H1 (cell line): Measurements from ENCODE around the gene CMTM3. TPM values are rescaled to one million over a fixed set of nuclear protein-coding genes. Genes with fewer than 3 reads are reported as not detected.

ENCODE experiments used
- CTCF ChIA-PET: fragments of 300-600 bp; sonication (Branson Sonifier 250); formaldehyde crosslinking; loops from one replicate; lab custom pipeline; 2021; ENCODE audit not compliant: partially characterized antibody; lab: Charles Lee
- POLR2A ChIA-PET: fragments of 300-600 bp; sonication (Branson Sonifier 250); formaldehyde crosslinking; loops from one replicate; lab custom pipeline; 2021; ENCODE audit warnings: inconsistent platforms; ENCODE audit not compliant: partially characterized antibody; lab: Charles Lee
- DNase-seq, 2 experiments: peaks; one replicate each; pipeline versions ENCODE4 v3.0.0 to v3.0.0-alpha.2; 2010 to 2022; ENCODE audit warnings: low spot score in 2 of 2, low read depth in 1 of 2, mixed read lengths in 1 of 2
- FAIRE-seq: peaks from 2 replicates; lab custom pipeline; 2011; peaks lifted over from hg19 to GRCh38; lab: Jason Lieb, UNC
- H2AFZ ChIP-seq: 2 replicates; pipeline ENCODE4 v1.8.1; 2012; ENCODE audit warnings: low read length, inconsistent platforms
- H2AK5ac ChIP-seq: 2 replicates; pipeline ENCODE4 v1.6.1; 2013; ENCODE audit warnings: low read depth, low read length
- H2BK120ac ChIP-seq: replicated peaks from 2 replicates; pipeline ENCODE3; 2013; ENCODE audit warnings: low read depth, low read length, inconsistent platforms
- H2BK12ac ChIP-seq: 2 replicates; pipeline ENCODE4 v1.6.1; 2013; ENCODE audit warnings: low read depth, low read length
- H2BK15ac ChIP-seq: 2 replicates; pipeline ENCODE4 v1.6.1; 2013; ENCODE audit warnings: low read length
- H2BK20ac ChIP-seq: 2 replicates; pipeline ENCODE4 v1.6.1; 2013; ENCODE audit warnings: low read length
- H2BK5ac ChIP-seq: 2 replicates; pipeline ENCODE4 v1.6.1; 2013; ENCODE audit warnings: low read depth, low read length
- H3K14ac ChIP-seq: 2 replicates; pipeline ENCODE4 v1.6.1; 2013; ENCODE audit warnings: inconsistent platforms; ENCODE audit not compliant: insufficient read length
- H3K18ac ChIP-seq: 2 replicates; pipeline ENCODE4 v1.6.1; 2013; ENCODE audit warnings: low read length; ENCODE audit errors: extremely low read depth
- H3K23ac ChIP-seq: 2 replicates; pipeline ENCODE4 v1.6.1; 2013; ENCODE audit warnings: inconsistent platforms; ENCODE audit not compliant: insufficient read length
- H3K23me2 ChIP-seq: 2 replicates; pipeline ENCODE4 v1.6.1; 2013; ENCODE audit warnings: low read depth, low read length
- H3K27ac ChIP-seq: 2 replicates; pipeline ENCODE4 v1.6.1; 2011; ENCODE audit warnings: low read depth, low read length, inconsistent platforms
- H3K27me3 ChIP-seq, 4 experiments: replicated peaks in 1 of 4; 1 replicate in 1 of 4; 2 replicates in 3 of 4; pipeline versions ENCODE4 v1.6.1 to v1.8.1; 2011 to 2013; ENCODE audit warnings: low read length in 3 of 4, mild to moderate bottlenecking in 3 of 4, inconsistent platforms in 2 of 4, mixed read lengths in 2 of 4, moderate library complexity in 1 of 4; ENCODE audit not compliant: control insufficient read depth in 3 of 4, insufficient read depth in 3 of 4; ENCODE audit errors: extremely low read depth in 1 of 4
- H3K36me3 ChIP-seq, 4 experiments: 2 replicates each; pipeline versions ENCODE4 v1.6.1 to v1.8.1; 2011 to 2013; ENCODE audit warnings: mild to moderate bottlenecking in 4 of 4, low read length in 3 of 4, moderate library complexity in 2 of 4, control low read depth in 1 of 4, inconsistent platforms in 1 of 4; ENCODE audit not compliant: insufficient read depth in 4 of 4, control insufficient read depth in 2 of 4
- H3K4ac ChIP-seq: replicated peaks from 2 replicates; pipeline ENCODE3; 2013; ENCODE audit warnings: low read length, low read depth, mixed read lengths, inconsistent platforms; ENCODE audit not compliant: insufficient read length
- H3K4me1 ChIP-seq, 4 experiments: replicated peaks in 1 of 4; 1 replicate in 1 of 4; 2 replicates in 3 of 4; pipeline versions ENCODE4 v1.6.1 to v1.8.1; 2011 to 2013; ENCODE audit warnings: low read length in 3 of 4, inconsistent platforms in 2 of 4, mixed read lengths in 1 of 4; ENCODE audit not compliant: insufficient read depth in 4 of 4, control insufficient read depth in 3 of 4
- H3K4me2 ChIP-seq, 2 experiments: 2 replicates each; pipeline versions ENCODE4 v1.6.1 to v1.8.1; 2011 to 2013; ENCODE audit warnings: low read depth in 2 of 2, low read length in 2 of 2, control low read depth in 1 of 2, inconsistent platforms in 1 of 2, mild to moderate bottlenecking in 1 of 2; ENCODE audit not compliant: insufficient read depth in 1 of 2
- H3K4me3 ChIP-seq, 4 experiments: fragments of 200-600, 300-600 bp in 1 of 4; sonication (generic), shearing (Covaris generic), sonication (Bioruptor Twin) in 1 of 4; 2 replicates each; pipeline versions ENCODE4 v1.5.1 to v1.8.1; 2011 to 2016; ENCODE audit warnings: low read length in 4 of 4, low read depth in 3 of 4, control low read depth in 2 of 4, inconsistent platforms in 2 of 4, mild to moderate bottlenecking in 2 of 4, mixed read lengths in 1 of 4, moderate library complexity in 1 of 4; ENCODE audit not compliant: insufficient read depth in 2 of 4; ENCODE audit errors: extremely low read depth in 1 of 4
- H3K56ac ChIP-seq: replicated peaks from 2 replicates; pipeline ENCODE3; 2013; ENCODE audit warnings: low read depth, mild to moderate bottlenecking, mixed read lengths, low read length, inconsistent platforms; ENCODE audit not compliant: insufficient read length
- H3K79me1 ChIP-seq: 2 replicates; pipeline ENCODE4 v1.6.1; 2013; ENCODE audit warnings: low read depth, low read length, control low read depth
- H3K79me2 ChIP-seq, 2 experiments: 2 replicates each; pipeline versions ENCODE4 v1.6.1 to v1.8.1; 2012 to 2013; ENCODE audit warnings: low read length in 2 of 2, mild to moderate bottlenecking in 2 of 2, inconsistent platforms in 1 of 2; ENCODE audit not compliant: insufficient read depth in 2 of 2, control insufficient read depth in 1 of 2
- H3K9ac ChIP-seq, 4 experiments: replicated peaks in 1 of 4; 1 replicate in 1 of 4; 2 replicates in 3 of 4; pipeline versions ENCODE4 v1.6.1 to v1.8.1; 2011 to 2013; ENCODE audit warnings: low read depth in 3 of 4, low read length in 3 of 4, control low read depth in 2 of 4, mild to moderate bottlenecking in 2 of 4, moderate library complexity in 2 of 4, inconsistent platforms in 1 of 4; ENCODE audit errors: extremely low read depth in 1 of 4
- H3K9me3 ChIP-seq, 2 experiments: 2 replicates each; pipeline versions ENCODE4 v1.6.1 to v1.8.1; 2012 to 2013; ENCODE audit warnings: mild to moderate bottlenecking in 2 of 2, moderate library complexity in 2 of 2, control low read depth in 1 of 2, inconsistent platforms in 1 of 2, low read depth in 1 of 2, low read length in 1 of 2, mixed read lengths in 1 of 2; ENCODE audit not compliant: insufficient read depth in 2 of 2
- H4K20me1 ChIP-seq, 2 experiments: replicated peaks in 1 of 2; 2 replicates each; pipeline versions ENCODE3 to v1.8.1; 2011 to 2013; ENCODE audit warnings: inconsistent platforms in 2 of 2, low read length in 2 of 2, mild to moderate bottlenecking in 1 of 2; ENCODE audit not compliant: insufficient read depth in 2 of 2, control insufficient read depth in 1 of 2
- H4K5ac ChIP-seq: 2 replicates; pipeline ENCODE4 v1.6.1; 2013; ENCODE audit warnings: low read length, low read depth, mixed read lengths, inconsistent platforms; ENCODE audit not compliant: insufficient read length
- H4K8ac ChIP-seq: 2 replicates; pipeline ENCODE4 v1.8.0; 2013; ENCODE audit warnings: mild to moderate bottlenecking, moderate library complexity, low read length, inconsistent platforms; ENCODE audit not compliant: insufficient read depth; ENCODE audit errors: extremely low read depth
- H4K91ac ChIP-seq: replicated peaks from 2 replicates; pipeline ENCODE3; 2013; ENCODE audit warnings: low read length, mixed read lengths, inconsistent platforms; ENCODE audit not compliant: insufficient read length
- BACH1 ChIP-seq: IDR thresholded peaks from 2 replicates; pipeline ENCODE4 v1.6.1; 2012; ENCODE audit warnings: low read length, improper control_type of control experiment
- BRCA1 ChIP-seq: IDR thresholded peaks from 2 replicates; pipeline ENCODE4 v1.6.1; 2012; ENCODE audit warnings: low read depth, low read length, improper control_type of control experiment
- CHD1 ChIP-seq: IDR thresholded peaks from 2 replicates; pipeline ENCODE4 v1.6.1; 2012; ENCODE audit warnings: low read depth, low read length, improper control_type of control experiment
- GABPA ChIP-seq: IDR thresholded peaks from 2 replicates; pipeline ENCODE4 v1.6.1; 2011; ENCODE audit warnings: mild to moderate bottlenecking, low read length, moderate library complexity, borderline replicate concordance; ENCODE audit not compliant: insufficient read depth
- JUND ChIP-seq: IDR thresholded peaks from 2 replicates; pipeline ENCODE4 v1.6.1; 2011; ENCODE audit warnings: mild to moderate bottlenecking, improper control_type of control experiment, low read length
- POLR2A ChIP-seq, 2 experiments: IDR thresholded peaks; 1 replicate in 1 of 2; 2 replicates in 1 of 2; pipeline ENCODE4 v1.6.1; 2011; ENCODE audit warnings: low read depth in 2 of 2, low read length in 2 of 2, mild to moderate bottlenecking in 2 of 2; ENCODE audit errors: control extremely low read depth in 1 of 2
- SIN3A ChIP-seq, 2 experiments: IDR thresholded peaks in 1 of 2; conservative IDR thresholded peaks in 1 of 2; 2 replicates each; pipeline ENCODE4 v1.6.1; 2011 to 2012; ENCODE audit warnings: low read length in 2 of 2, improper control_type of control experiment in 1 of 2, low read depth in 1 of 2, mild to moderate bottlenecking in 1 of 2
- SP2 ChIP-seq: IDR thresholded peaks from 2 replicates; pipeline ENCODE4 v1.6.1; 2012; ENCODE audit warnings: mild to moderate bottlenecking, low read length, inconsistent platforms
- TEAD4 ChIP-seq: IDR thresholded peaks from 2 replicates; pipeline ENCODE4 v1.6.1; 2012; ENCODE audit warnings: low read depth, low read length, inconsistent platforms, mixed read lengths
- YY1 ChIP-seq: IDR thresholded peaks from 2 replicates; pipeline ENCODE4 v1.6.1; 2011; ENCODE audit warnings: low read depth, mild to moderate bottlenecking, low read length
- WGBS, 2 experiments: shearing (Covaris generic) in 1 of 2; methylation state at CpG; one replicate each; pipeline versions ENCODE4 v1.1.6 to v1.1.7; 2013 to 2015; ENCODE audit warnings: low lambda C conversion rate in 2 of 2, mixed read lengths in 2 of 2, inconsistent platforms in 1 of 2, low coverage in 1 of 2, missing lambda C conversion rate in 1 of 2; ENCODE audit not compliant: insufficient replicate concordance in 2 of 2, insufficient coverage in 1 of 2, insufficient read length in 1 of 2; ENCODE audit errors: extremely low coverage in 1 of 2, missing lambda C conversion rate in 1 of 2; 5-methylcytosine and 5-hydroxymethylcytosine counted together
- polyA plus RNA-seq, 7 experiments: library from polyadenylated mRNA; depleted of rRNA in 3 of 7; stranded (reverse) in 5 of 7; unstranded in 2 of 7; fragments of >200 nt in 5 of 7; fragments of 200-250 nt in 2 of 7; gene quantifications; 1 replicate in 5 of 7; 2 replicates in 1 of 7; 4 replicates in 1 of 7; pipeline versions ENCODE4 v1.2.1 to v1.2.3, GENCODE V29; 2011 to 2013; ENCODE audit warnings: missing spikeins in 2 of 7, mixed read lengths in 2 of 7
- total RNA-seq: library from RNA; stranded (reverse); fragmentation: NEBNext Ultra II Directional; extraction: Animal tissue kit (Norgen Biotek cat#: 25700); gene quantifications from 2 replicates; pipeline ENCODE4 v1.2.1, GENCODE V29; 2021
- TF ChIP-seq, protein P1 (sequence below): IDR thresholded peaks from 2 replicates; pipeline ENCODE4 v1.6.1; 2012; ENCODE audit warnings: low read length, inconsistent platforms

The CMTM3 gene
- total and polyA plus RNA-seq, 2 of the 8 experiments (the other 6 are each of a cell fraction or from before 2014, with no cell fraction given): 24.7 to 24.8 TPM

DNA sequence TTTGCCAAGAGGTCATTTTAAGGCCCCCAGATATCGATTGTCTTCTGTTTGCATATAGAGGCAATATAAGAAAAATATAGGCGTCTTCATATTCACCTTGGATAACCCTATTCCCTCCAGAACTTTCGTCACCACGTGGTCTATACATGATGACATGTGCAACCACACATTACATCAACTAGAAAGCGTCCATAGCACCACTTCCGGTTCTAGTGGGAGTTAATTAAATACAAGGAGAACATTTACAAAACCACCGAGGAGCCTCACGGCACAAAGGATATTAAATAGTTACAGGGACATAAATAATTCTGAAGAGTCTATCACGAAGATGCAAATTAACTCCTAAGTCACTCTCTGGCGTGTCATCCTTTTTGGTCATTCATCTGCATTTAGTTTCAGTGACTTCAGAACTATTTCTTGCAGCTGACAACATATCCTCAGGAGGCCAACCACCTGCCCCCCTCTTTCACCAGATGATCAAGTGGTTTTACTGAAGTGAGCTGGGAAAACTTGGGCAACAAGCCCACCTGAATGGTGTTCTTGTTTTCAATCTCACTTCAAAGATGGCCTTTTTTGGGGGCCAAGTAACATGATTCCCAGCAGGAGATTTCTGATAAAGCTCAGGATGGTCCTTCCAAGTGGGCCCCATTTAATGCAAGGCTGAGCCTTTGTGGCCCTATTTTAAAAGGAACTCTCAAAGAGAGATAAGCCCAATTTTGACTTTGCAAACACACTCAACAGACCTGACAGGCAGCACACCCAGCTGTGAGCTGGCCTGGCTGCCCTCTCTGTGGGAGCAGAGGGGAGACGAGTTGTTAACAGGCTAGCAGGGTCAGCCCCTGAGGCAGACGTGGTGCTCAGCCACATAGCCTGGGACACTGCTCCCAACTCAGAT, 15.3 kb downstream of the CMTM3 start:
- no peak overlapping the region for H2BK120ac ChIP-seq
- H3K56ac ChIP-seq: no peak overlapping the region
- H3K79me2 ChIP-seq: no peaks in the 10 kb centered on the region
- H2BK5ac ChIP-seq: no peak overlapping the region
- H2BK12ac ChIP-seq: no peak overlapping the region
- no peak overlapping the region for H4K91ac ChIP-seq
- no peak overlapping the region; the same call in 1 of the 2 replicates for H4K8ac ChIP-seq
- H2AFZ ChIP-seq: no peak overlapping the region
- H3K23me2 ChIP-seq: no peaks in the 10 kb centered on the region
- no peak overlapping the region for H3K4me2 ChIP-seq
- H3K36me3 ChIP-seq: peaks cover 3 to 33% (median 7%) of the 10 kb centered on the region in 4 experiments; a peak in 5 of 8 replicates
- FAIRE-seq: no peak
- H3K9ac ChIP-seq: no peak overlapping the region
- WGBS, 2 experiments: 88% methylated on average over 12 of the region's 12 CpGs; no CpG with 5 or more reads in 1 of the 2 experiments
- no peak overlapping the region for H3K4ac ChIP-seq
- no peak overlapping the region for H2BK20ac ChIP-seq
- H3K4me1 ChIP-seq: peaks cover 3 to 14% (median 8%) of the 10 kb centered on the region in 4 experiments
- H4K20me1 ChIP-seq: peaks cover 6 to 10% of the 10 kb centered on the region in 2 experiments
- H2BK15ac ChIP-seq: no peak overlapping the region
- ChIA-PET POLR2A (interaction anchor here (0.9 to 1.2 kb wide), 2 partner anchors 11 to 17 kb away, joined by 3 to 6 read pairs; no protein-coding TSS in a partner anchor), CTCF (interaction anchor here (0.9 to 4.6 kb wide), 4 partner anchors 11 to 38 kb away, joined by 3 to 44 read pairs (median 8); no protein-coding TSS in a partner anchor)
- no peak for DNase-seq
- H3K23ac ChIP-seq: no peak overlapping the region
- no peak overlapping the region for H3K18ac ChIP-seq
- H3K27ac ChIP-seq: no peak overlapping the region
- H3K79me1 ChIP-seq: no peaks in the 10 kb centered on the region; the same call in 1 of the 2 replicates
- H2AK5ac ChIP-seq: no peak overlapping the region
- no peak overlapping the region for H4K5ac ChIP-seq
- no peaks in the 10 kb centered on the region for H3K27me3 ChIP-seq
- no peaks in the 10 kb centered on the region for H3K9me3 ChIP-seq
- H3K4me3 ChIP-seq: no peak overlapping the region
- H3K14ac ChIP-seq: no peak overlapping the region
- TF ChIP-seq, protein P1, sequence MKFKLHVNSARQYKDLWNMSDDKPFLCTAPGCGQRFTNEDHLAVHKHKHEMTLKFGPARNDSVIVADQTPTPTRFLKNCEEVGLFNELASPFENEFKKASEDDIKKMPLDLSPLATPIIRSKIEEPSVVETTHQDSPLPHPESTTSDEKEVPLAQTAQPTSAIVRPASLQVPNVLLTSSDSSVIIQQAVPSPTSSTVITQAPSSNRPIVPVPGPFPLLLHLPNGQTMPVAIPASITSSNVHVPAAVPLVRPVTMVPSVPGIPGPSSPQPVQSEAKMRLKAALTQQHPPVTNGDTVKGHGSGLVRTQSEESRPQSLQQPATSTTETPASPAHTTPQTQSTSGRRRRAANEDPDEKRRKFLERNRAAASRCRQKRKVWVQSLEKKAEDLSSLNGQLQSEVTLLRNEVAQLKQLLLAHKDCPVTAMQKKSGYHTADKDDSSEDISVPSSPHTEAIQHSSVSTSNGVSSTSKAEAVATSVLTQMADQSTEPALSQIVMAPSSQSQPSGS: no peak
- no peak for TF ChIP-seq YY1
- no peak for TF ChIP-seq CHD1
- no peak for TF ChIP-seq GABPA
- no peak for TF ChIP-seq POLR2A (IDR thresholded peaks at IDR 0.05; ENCODE audit: control extremely low read depth in 1 of 2, low read depth in 2 of 2, low read length in 2 of 2)
- no peak for TF ChIP-seq BRCA1
- TF ChIP-seq BACH1: no peak
- no peak for TF ChIP-seq SP2
- TF ChIP-seq JUND: no peak
- TF ChIP-seq TEAD4: no peak
- no peak for TF ChIP-seq SIN3A (conservative IDR thresholded peaks at IDR 0.05 in 1 of 2, IDR thresholded peaks at IDR 0.05 in 1 of 2; ENCODE audit: low read depth in 1 of 2, low read length in 2 of 2)
